GM23248 (cell line): ENCODE data around the gene DUOX2.

Source experiments
- EZH2 ChIP-seq: fragments of 200-600 bp; sonication (generic); IDR thresholded peaks from 2 replicates; pipeline ENCODE4 v1.6.1; 2018; ENCODE audit warnings: antibody characterized with exemption, mild to moderate bottlenecking; ENCODE audit not compliant: insufficient read depth, poor library complexity, severe bottlenecking
- EZH2phosphoT487 ChIP-seq: fragments of 200-600 bp; sonication (generic); IDR thresholded peaks from 2 replicates; pipeline ENCODE4 v1.6.1; 2018; ENCODE audit warnings: antibody characterized with exemption, moderate library complexity, mild to moderate bottlenecking, low read depth; ENCODE audit not compliant: insufficient read depth

- no peak for TF ChIP-seq EZH2
- TF ChIP-seq EZH2phosphoT487: no peak
Measured at GRCh38 chr15:45094358-45094730, 19.6 kb downstream of the DUOX2 start.
